Measurements from ENCODE around the gene CPNE7. TPM values are rescaled to one million over a fixed set of nuclear protein-coding genes. Genes with fewer than 3 reads are reported as not detected.

The CPNE7 gene
- 11.5 and 11.6 TPM in 2 replicates for total RNA-seq

DNA sequence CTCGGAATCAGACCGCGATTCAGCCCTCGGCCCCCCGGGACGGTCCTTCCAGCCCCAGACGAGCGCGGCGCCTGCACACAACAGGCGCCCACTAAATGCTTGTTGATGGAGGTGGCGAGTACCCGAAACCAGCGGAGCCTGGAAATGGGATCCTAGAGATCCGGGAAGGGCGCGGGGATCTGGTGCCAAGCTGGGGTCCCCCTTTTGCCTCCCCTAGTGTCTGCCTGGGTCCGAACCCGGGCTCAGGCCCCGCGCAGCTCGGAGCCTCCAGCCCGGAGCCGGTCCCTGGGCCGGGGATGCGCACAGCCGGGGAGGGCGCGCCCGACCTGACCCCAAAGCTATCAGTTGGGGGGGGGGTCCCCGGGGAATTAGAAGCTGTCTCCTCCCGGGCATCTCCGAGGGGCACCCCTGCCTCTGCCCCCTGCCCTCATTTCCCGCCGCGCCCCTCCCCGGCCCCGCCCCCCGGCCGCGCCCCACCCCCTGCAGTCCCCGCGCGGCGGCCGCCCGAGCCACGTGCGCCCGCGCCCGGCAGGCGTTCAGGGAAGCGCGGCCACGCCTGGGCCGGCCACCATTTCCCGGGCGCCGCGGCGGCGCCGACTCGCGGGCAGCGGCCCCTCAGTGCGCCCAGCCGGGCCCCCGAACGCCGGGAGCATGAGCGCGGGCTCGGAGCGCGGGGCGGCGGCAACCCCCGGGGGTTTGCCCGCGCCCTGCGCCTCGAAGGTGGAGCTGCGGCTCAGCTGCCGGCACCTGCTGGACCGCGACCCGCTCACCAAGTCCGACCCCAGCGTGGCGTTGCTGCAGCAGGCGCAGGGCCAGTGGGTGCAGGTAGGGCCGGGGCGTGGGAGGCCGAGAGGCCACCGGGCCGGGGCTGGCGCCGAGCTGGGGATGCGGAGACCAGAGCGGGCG, at the start of gene CPNE7:
Gene CPNE7, plus strand, starts transcription at position 512 of the 906 bp plus-strand sequence. Its CDS starts 140 bp downstream, at position 652.
- Histone ChIP-seq H3K27me3 (ENCODE audit: control insufficient read depth, insufficient read depth, low read length) (peaks cover 33% of the 10 kb centered on the region), H3K36me3 (ENCODE audit: control insufficient read depth, insufficient read depth, low read length) (no peaks in the 10 kb centered on the region), H3K4me3 (ENCODE audit: low read depth, low read length) (peak within 1 kb of the TSS; percentile 39)
- DNase-seq (ENCODE audit: low read depth) = no peak
- TF ChIP-seq, protein P1, sequence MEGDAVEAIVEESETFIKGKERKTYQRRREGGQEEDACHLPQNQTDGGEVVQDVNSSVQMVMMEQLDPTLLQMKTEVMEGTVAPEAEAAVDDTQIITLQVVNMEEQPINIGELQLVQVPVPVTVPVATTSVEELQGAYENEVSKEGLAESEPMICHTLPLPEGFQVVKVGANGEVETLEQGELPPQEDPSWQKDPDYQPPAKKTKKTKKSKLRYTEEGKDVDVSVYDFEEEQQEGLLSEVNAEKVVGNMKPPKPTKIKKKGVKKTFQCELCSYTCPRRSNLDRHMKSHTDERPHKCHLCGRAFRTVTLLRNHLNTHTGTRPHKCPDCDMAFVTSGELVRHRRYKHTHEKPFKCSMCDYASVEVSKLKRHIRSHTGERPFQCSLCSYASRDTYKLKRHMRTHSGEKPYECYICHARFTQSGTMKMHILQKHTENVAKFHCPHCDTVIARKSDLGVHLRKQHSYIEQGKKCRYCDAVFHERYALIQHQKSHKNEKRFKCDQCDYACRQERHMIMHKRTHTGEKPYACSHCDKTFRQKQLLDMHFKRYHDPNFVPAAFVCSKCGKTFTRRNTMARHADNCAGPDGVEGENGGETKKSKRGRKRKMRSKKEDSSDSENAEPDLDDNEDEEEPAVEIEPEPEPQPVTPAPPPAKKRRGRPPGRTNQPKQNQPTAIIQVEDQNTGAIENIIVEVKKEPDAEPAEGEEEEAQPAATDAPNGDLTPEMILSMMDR (IDR thresholded peaks at IDR 0.05; ENCODE audit: insufficient read depth, low read length, poor library complexity, severe bottlenecking) = no peak

GRCh38 chr16:89529097-89529496, 46.5 kb upstream of the CPNE7 start:
- Histone ChIP-seq H3K36me3 (ENCODE audit: control insufficient read depth, insufficient read depth, low read length) (peaks cover 7% of the 10 kb centered on the region), H3K4me3 (ENCODE audit: low read depth, low read length) (no peak overlapping the region), H3K27me3 (ENCODE audit: control insufficient read depth, insufficient read depth, low read length) (no peaks in the 10 kb centered on the region)
- TF ChIP-seq, protein P1 (IDR thresholded peaks at IDR 0.05; ENCODE audit: insufficient read depth, low read length, poor library complexity, severe bottlenecking) = no peak
- no peak for DNase-seq (ENCODE audit: low read depth)

DNA sequence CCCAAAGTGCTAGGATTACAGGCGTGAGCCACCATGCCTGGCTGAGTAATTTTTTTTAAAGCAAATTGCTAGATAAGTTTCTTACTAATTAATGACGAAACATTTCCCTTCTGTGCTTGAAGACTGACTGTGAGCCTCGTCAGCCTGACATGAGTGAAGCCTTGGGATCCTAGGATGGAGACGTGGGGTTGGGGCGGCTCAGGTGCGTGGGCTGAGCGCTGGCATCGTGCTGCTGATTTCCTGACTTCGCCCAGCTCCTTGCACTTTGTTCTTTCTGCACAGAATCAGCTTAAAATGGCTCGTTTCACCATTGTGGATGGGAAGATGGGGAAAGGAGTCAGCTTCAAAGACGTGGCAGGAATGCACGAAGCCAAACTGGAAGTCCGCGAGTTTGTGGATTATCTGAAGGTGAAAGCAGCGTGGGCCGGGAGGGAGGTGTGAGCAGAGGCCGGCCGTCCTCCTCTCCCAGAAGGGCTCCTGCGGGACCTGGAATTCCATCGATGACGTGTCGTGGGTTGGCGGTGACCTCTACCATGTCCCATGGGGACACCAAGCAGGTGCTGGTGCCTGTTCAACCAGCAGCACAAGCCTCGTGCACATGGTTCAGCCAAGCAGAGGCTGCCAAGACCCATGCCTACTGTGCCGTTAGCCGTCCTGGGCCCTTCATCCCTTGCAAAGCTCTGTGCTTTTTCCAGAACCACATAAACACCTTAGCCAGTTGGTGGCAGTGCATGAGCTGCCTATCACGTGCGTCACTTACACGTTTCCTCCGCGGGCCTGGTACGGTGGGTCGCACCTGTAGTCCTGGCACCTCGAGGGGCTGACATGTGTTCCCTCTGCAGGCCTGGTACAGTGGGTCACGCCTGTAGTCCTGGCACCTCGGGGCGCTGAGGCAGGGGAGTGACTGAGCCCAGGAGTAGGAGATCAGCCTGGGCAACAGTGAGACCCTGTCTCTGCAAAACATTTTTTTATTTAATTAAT, 44.9 kb upstream of the CPNE7 start:
- TF ChIP-seq, protein P1 (IDR thresholded peaks at IDR 0.05; ENCODE audit: insufficient read depth, low read length, poor library complexity, severe bottlenecking) = no peak
- peaks cover 4% of the 10 kb centered on the region for H3K36me3 ChIP-seq (ENCODE audit: control insufficient read depth, insufficient read depth, low read length)
- no peaks in the 10 kb centered on the region for H3K27me3 ChIP-seq (ENCODE audit: control insufficient read depth, insufficient read depth, low read length)
- no peak for DNase-seq (ENCODE audit: low read depth)
- no peak overlapping the region for H3K4me3 ChIP-seq (ENCODE audit: low read depth, low read length)

GRCh38 chr16:89531821-89532526, 43.6 kb upstream of the CPNE7 start:
- TF ChIP-seq, protein P1 (IDR thresholded peaks at IDR 0.05; ENCODE audit: insufficient read depth, low read length, poor library complexity, severe bottlenecking) = no peak
- Histone ChIP-seq H3K36me3 (ENCODE audit: control insufficient read depth, insufficient read depth, low read length) (peaks cover 7% of the 10 kb centered on the region), H3K27me3 (ENCODE audit: control insufficient read depth, insufficient read depth, low read length) (no peaks in the 10 kb centered on the region), H3K4me3 (ENCODE audit: low read depth, low read length) (no peak overlapping the region)
- DNase-seq (ENCODE audit: low read depth) = no peak

- no peak overlapping the region for H3K4me3 ChIP-seq (ENCODE audit: low read depth, low read length)
- peaks cover 7% of the 10 kb centered on the region for H3K36me3 ChIP-seq (ENCODE audit: control insufficient read depth, insufficient read depth, low read length)
- H3K27me3 ChIP-seq (ENCODE audit: control insufficient read depth, insufficient read depth, low read length) = no peaks in the 10 kb centered on the region
- DNase-seq (ENCODE audit: low read depth) = no peak
- TF ChIP-seq, protein P1 (IDR thresholded peaks at IDR 0.05; ENCODE audit: insufficient read depth, low read length, poor library complexity, severe bottlenecking) = no peak
Observed at GRCh38 chr16:89534252-89534756, 41.3 kb upstream of the CPNE7 start.
